ENCODE measurements around the gene BATF. TPM values are rescaled to one million over a fixed set of nuclear protein-coding genes. Genes with fewer than 3 reads are reported as not detected.

The BATF gene
- total RNA-seq (ENCODE audit: low replicate concordance): 0.12 TPM in 1 of 2 replicates, not detected in the other

GRCh38 chr14:75522224-75522982 lies at the start of gene BATF:
TSS of gene BATF (plus strand) at chr14:75522469. CDS start at chr14:75522683, 214 bp downstream.

GRCh38 chr14:75578102-75578785 lies 56.0 kb downstream of the BATF start, which contains the start of gene FLVCR2:
TSS of gene FLVCR2 (plus strand) at chr14:75578620. CDS start at chr14:75578973, 353 bp downstream.

Other genes starting within 250 kb of the BATF start
- 22.7 and 52.9 TPM in 2 replicates for gene FOS, start 243.6 kb upstream of the BATF start, total RNA-seq (ENCODE audit: low replicate concordance)
- gene JDP2, start 94.4 kb upstream of the BATF start, total RNA-seq (ENCODE audit: low replicate concordance): 37.6 and 40.2 TPM in 2 replicates
- gene FLVCR2, start 56.2 kb downstream of the BATF start, total RNA-seq (ENCODE audit: low replicate concordance): 0.08 and 2.1 TPM in 2 replicates
- gene ERG28, start 138.4 kb downstream of the BATF start, total RNA-seq (ENCODE audit: low replicate concordance): 1.6 and 4.3 TPM in 2 replicates
- 17.4 and 25.0 TPM in 2 replicates for gene TTLL5, start 138.8 kb downstream of the BATF start, total RNA-seq (ENCODE audit: low replicate concordance)